ENCODE measurements around the gene HMG20B.

DNA sequence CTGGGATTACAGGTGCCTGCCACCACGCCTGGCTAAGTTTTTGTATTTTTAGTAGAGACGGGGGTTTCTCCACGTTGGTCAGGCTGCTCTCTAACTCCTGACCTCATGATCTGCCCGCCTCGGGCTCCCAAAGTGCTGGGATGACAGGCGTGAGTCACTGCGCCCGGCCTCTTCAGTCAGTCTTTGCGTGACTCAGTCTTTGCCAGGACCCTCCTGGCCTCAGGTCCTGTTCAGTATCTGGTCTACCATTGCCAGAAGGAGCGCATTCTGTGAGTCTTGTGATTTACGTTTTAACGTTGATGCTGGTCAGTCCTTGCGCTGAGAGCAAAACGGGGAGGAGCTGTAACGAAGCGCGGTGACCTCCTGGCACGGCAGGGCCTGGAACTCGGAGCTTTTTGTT lies 7.6 kb upstream of the HMG20B start:
- TF ChIP-seq, protein P1, sequence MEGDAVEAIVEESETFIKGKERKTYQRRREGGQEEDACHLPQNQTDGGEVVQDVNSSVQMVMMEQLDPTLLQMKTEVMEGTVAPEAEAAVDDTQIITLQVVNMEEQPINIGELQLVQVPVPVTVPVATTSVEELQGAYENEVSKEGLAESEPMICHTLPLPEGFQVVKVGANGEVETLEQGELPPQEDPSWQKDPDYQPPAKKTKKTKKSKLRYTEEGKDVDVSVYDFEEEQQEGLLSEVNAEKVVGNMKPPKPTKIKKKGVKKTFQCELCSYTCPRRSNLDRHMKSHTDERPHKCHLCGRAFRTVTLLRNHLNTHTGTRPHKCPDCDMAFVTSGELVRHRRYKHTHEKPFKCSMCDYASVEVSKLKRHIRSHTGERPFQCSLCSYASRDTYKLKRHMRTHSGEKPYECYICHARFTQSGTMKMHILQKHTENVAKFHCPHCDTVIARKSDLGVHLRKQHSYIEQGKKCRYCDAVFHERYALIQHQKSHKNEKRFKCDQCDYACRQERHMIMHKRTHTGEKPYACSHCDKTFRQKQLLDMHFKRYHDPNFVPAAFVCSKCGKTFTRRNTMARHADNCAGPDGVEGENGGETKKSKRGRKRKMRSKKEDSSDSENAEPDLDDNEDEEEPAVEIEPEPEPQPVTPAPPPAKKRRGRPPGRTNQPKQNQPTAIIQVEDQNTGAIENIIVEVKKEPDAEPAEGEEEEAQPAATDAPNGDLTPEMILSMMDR (IDR thresholded peaks at IDR 0.05; ENCODE audit: poor library complexity) = no peak
- TF ChIP-seq EZH2 (IDR thresholded peaks at IDR 0.05; ENCODE audit: borderline replicate concordance) = no peak
- no peak for TF ChIP-seq EZH2phosphoT487 (IDR thresholded peaks at IDR 0.05; ENCODE audit: low read depth, severe bottlenecking, unreplicated experiment)
